Amniotic stem cell (primary cell): ENCODE data around the gene LGALS3BP.

Source experiments
- DNase-seq: peaks from one replicate; lab custom pipeline; 2025; lab: John Stamatoyannopoulos, UW

LGALS3BP gene

GRCh38 chr17:79012563-79013134, 32.9 kb upstream of the LGALS3BP start:
- no peak for DNase-seq

- no peak for DNase-seq
These were observed 31.9 kb upstream of the LGALS3BP start for GRCh38 chr17:79011451-79012147.

- no peak for DNase-seq
These were observed 30.6 kb upstream of the LGALS3BP start for GRCh38 chr17:79010304-79010646.

- peak; percentile 69 for DNase-seq
These were observed 29.9 kb upstream of the LGALS3BP start, which contains the start of gene CANT1 for GRCh38 chr17:79009397-79010303. Gene CANT1 (minus strand): TSS chr17:79009764. CDS start chr17:78997622, 12,142 bp downstream.

GRCh38 chr17:79008666-79009387, 29.1 kb upstream of the LGALS3BP start:
- no peak for DNase-seq

GRCh38 chr17:79007504-79008381, 28.0 kb upstream of the LGALS3BP start:
- DNase-seq = no peak

GRCh38 chr17:79006794-79007503, 27.2 kb upstream of the LGALS3BP start:
- no peak for DNase-seq

- DNase-seq = no peak
These were observed 26.3 kb upstream of the LGALS3BP start for GRCh38 chr17:79006046-79006445.

- no peak for DNase-seq
These were observed 25.5 kb upstream of the LGALS3BP start for GRCh38 chr17:79005063-79005861.

- no peak for DNase-seq
These were observed 24.1 kb upstream of the LGALS3BP start for GRCh38 chr17:79003661-79004411.

- no peak for DNase-seq
These were observed 23.3 kb upstream of the LGALS3BP start for GRCh38 chr17:79002796-79003593.

- no peak for DNase-seq
These were observed 22.6 kb upstream of the LGALS3BP start for GRCh38 chr17:79002291-79002690.

- no peak for DNase-seq
These were observed 21.7 kb upstream of the LGALS3BP start for GRCh38 chr17:79001190-79002020.

- no peak for DNase-seq
These were observed 20.9 kb upstream of the LGALS3BP start for GRCh38 chr17:79000396-79001189.

- DNase-seq = no peak
These were observed 20.2 kb upstream of the LGALS3BP start for GRCh38 chr17:78999947-79000395.

GRCh38 chr17:78999056-78999768, 19.5 kb upstream of the LGALS3BP start:
- no peak for DNase-seq
